ENCODE data around the gene PABPN1L. TPM values are rescaled to one million over a fixed set of nuclear protein-coding genes. Genes with fewer than 3 reads are reported as not detected.

Gene PABPN1L
- total and polyA plus RNA-seq, 2 donors from 2014 or later, result not detected

- no peak overlapping the region for H3K9ac ChIP-seq (ENCODE audit: low read length in 3 of 3)
- no peak overlapping the region for H3K27ac ChIP-seq (ENCODE audit: low read depth in 2 of 2, low read length in 2 of 2)
- no peaks in the 10 kb centered on the region for H3K36me3 ChIP-seq (ENCODE audit: control insufficient read depth in 2 of 3, insufficient read depth in 3 of 3, low read length in 3 of 3)
- peaks cover 0 to 4% (median 0%) of the 10 kb centered on the region in 3 donors for H3K4me1 ChIP-seq (ENCODE audit: control insufficient read depth in 2 of 3, insufficient read depth in 2 of 3, low read depth in 1 of 3, low read length in 3 of 3)
- TF ChIP-seq, protein P1, sequence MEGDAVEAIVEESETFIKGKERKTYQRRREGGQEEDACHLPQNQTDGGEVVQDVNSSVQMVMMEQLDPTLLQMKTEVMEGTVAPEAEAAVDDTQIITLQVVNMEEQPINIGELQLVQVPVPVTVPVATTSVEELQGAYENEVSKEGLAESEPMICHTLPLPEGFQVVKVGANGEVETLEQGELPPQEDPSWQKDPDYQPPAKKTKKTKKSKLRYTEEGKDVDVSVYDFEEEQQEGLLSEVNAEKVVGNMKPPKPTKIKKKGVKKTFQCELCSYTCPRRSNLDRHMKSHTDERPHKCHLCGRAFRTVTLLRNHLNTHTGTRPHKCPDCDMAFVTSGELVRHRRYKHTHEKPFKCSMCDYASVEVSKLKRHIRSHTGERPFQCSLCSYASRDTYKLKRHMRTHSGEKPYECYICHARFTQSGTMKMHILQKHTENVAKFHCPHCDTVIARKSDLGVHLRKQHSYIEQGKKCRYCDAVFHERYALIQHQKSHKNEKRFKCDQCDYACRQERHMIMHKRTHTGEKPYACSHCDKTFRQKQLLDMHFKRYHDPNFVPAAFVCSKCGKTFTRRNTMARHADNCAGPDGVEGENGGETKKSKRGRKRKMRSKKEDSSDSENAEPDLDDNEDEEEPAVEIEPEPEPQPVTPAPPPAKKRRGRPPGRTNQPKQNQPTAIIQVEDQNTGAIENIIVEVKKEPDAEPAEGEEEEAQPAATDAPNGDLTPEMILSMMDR (IDR thresholded peaks at IDR 0.05; ENCODE audit: borderline replicate concordance, extremely low read depth, insufficient read depth), result no peak
- intact Hi-C loops (cut with DNase I), result no loop called here
- DNase-seq (peak; percentile 31 to 94 (median 70)), FAIRE-seq (no peak)
- H3K9me3 ChIP-seq (ENCODE audit: control insufficient read depth in 2 of 3, insufficient read depth in 1 of 3, low read length in 3 of 3), result no peaks in the 10 kb centered on the region
- no peaks in the 10 kb centered on the region for H3K27me3 ChIP-seq (ENCODE audit: control insufficient read depth, insufficient read depth, low read length)
- H3K4me3 ChIP-seq (ENCODE audit: low read length in 3 of 3), result no peak overlapping the region
These were observed 20.5 kb upstream of the PABPN1L start for GRCh38 chr16:88886845-88887521.

- Histone ChIP-seq H3K9ac (ENCODE audit: low read length in 3 of 3) (no peak overlapping the region), H3K36me3 (ENCODE audit: control insufficient read depth in 2 of 3, insufficient read depth in 3 of 3, low read length in 3 of 3) (no peaks in the 10 kb centered on the region), H3K27ac (ENCODE audit: low read depth in 2 of 2, low read length in 2 of 2) (no peak overlapping the region), H3K4me1 (ENCODE audit: control insufficient read depth in 2 of 3, insufficient read depth in 2 of 3, low read depth in 1 of 3, low read length in 3 of 3) (peaks cover 0 to 4% (median 0%) of the 10 kb centered on the region in 3 donors), H3K4me3 (ENCODE audit: low read length in 3 of 3) (no peak overlapping the region), H3K9me3 (ENCODE audit: control insufficient read depth in 2 of 3, insufficient read depth in 1 of 3, low read length in 3 of 3) (no peaks in the 10 kb centered on the region), H3K27me3 (ENCODE audit: control insufficient read depth, insufficient read depth, low read length) (no peaks in the 10 kb centered on the region)
- intact Hi-C loops (cut with DNase I), result no loop called here
- DNase-seq, result no peak
- FAIRE-seq, result no peak
- TF ChIP-seq, protein P1 (IDR thresholded peaks at IDR 0.05; ENCODE audit: borderline replicate concordance, extremely low read depth, insufficient read depth), result no peak
These were observed 20.0 kb upstream of the PABPN1L start for GRCh38 chr16:88886420-88886844.

DNA sequence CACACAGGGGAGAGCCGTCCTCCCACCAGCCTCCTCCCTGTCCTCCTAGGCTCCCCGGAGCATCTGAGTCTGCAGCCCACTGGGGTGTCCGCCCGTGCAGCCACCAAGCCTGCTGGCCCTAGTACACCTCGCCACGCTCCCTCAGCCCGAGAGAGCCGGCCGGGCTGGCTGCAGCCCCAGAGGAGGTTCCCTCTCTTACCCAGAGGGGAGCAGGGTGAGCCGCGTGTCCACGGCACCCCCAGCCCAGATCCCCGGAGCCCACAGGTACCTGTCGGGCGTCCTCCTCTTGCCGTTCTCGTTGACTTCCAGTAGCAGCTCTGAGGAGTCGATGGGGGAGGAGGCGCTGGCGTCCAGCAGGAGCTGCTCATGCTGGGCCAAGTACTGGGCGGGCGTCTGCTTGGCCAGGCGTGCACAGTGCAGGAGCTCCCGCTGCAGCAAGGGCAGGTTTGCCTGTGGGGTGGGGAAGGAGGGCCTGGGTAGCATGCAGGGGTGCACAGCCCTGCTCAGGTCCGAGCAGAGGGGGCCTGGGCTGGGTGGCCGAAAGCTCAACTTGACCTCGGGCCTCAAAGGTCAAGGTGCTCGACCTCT, 19.3 kb upstream of the PABPN1L start:
- Histone ChIP-seq H3K4me1 (ENCODE audit: control insufficient read depth in 2 of 3, insufficient read depth in 2 of 3, low read depth in 1 of 3, low read length in 3 of 3) (peaks cover 0 to 4% (median 0%) of the 10 kb centered on the region in 3 donors), H3K9me3 (ENCODE audit: control insufficient read depth in 2 of 3, insufficient read depth in 1 of 3, low read length in 3 of 3) (no peaks in the 10 kb centered on the region), H3K27me3 (ENCODE audit: control insufficient read depth, insufficient read depth, low read length) (no peaks in the 10 kb centered on the region), H3K36me3 (ENCODE audit: control insufficient read depth in 2 of 3, insufficient read depth in 3 of 3, low read length in 3 of 3) (no peaks in the 10 kb centered on the region), H3K27ac (ENCODE audit: low read depth in 2 of 2, low read length in 2 of 2) (no peak overlapping the region), H3K9ac (ENCODE audit: low read length in 3 of 3) (no peak overlapping the region), H3K4me3 (ENCODE audit: low read length in 3 of 3) (no peak overlapping the region)
- intact Hi-C loops (cut with DNase I), result no loop called here
- TF ChIP-seq, protein P1 (IDR thresholded peaks at IDR 0.05; ENCODE audit: borderline replicate concordance, extremely low read depth, insufficient read depth), result no peak
- peak in 3 of 5 donors; percentile 34 to 67 (median 37) for DNase-seq
- no peak for FAIRE-seq
